Ovary (tissue), 3 donors: ENCODE results near the gene BGN.

Experiments
- EP300 ChIP-seq: sonication (generic); formaldehyde crosslinking; IDR thresholded peaks from one replicate; pipeline ENCODE4 v1.6.1; 2017; ENCODE audit warnings: antibody characterized with exemption
- POLR2A ChIP-seq: fragments of 450-650 bp; IDR thresholded peaks from one replicate; pipeline ENCODE4 v1.6.1; 2017; ENCODE audit warnings: antibody characterized with exemption, mild to moderate bottlenecking, moderate library complexity
- TF ChIP-seq, protein P1 (sequence below), 3 donors: fragments of 450-650 bp in 2 of 3; fragments of 200-600 bp in 1 of 3; IDR thresholded peaks; one replicate each; pipeline versions ENCODE4 v1.5.1 to v1.8.0; 2016 to 2022; ENCODE audit warnings: antibody characterized with exemption in 3 of 3, mild to moderate bottlenecking in 1 of 3
- donor health status: DM: no; HTN: no; CAD: no.

GRCh38 chrX:153478746-153479145, 16.0 kb upstream of the BGN start:
- TF ChIP-seq, protein P1, sequence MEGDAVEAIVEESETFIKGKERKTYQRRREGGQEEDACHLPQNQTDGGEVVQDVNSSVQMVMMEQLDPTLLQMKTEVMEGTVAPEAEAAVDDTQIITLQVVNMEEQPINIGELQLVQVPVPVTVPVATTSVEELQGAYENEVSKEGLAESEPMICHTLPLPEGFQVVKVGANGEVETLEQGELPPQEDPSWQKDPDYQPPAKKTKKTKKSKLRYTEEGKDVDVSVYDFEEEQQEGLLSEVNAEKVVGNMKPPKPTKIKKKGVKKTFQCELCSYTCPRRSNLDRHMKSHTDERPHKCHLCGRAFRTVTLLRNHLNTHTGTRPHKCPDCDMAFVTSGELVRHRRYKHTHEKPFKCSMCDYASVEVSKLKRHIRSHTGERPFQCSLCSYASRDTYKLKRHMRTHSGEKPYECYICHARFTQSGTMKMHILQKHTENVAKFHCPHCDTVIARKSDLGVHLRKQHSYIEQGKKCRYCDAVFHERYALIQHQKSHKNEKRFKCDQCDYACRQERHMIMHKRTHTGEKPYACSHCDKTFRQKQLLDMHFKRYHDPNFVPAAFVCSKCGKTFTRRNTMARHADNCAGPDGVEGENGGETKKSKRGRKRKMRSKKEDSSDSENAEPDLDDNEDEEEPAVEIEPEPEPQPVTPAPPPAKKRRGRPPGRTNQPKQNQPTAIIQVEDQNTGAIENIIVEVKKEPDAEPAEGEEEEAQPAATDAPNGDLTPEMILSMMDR (IDR thresholded peaks at IDR 0.05), result no peak
- no peak for TF ChIP-seq EP300
- TF ChIP-seq POLR2A, result no peak
